Spleen (tissue), 11 donors: ENCODE results near the gene ZNF326. TPM values are rescaled to one million over a fixed set of nuclear protein-coding genes. Genes with fewer than 3 reads are reported as not detected.

ENCODE experiments used
- DNase-seq: peaks from one replicate; pipeline ENCODE4 v3.0.0-alpha.2; 2020
- H3K27ac ChIP-seq, 8 donors: fragments of 200-600 bp; sonication (generic) in 7 of 8; 1 replicate in 4 of 8; 2 replicates in 4 of 8; pipeline versions ENCODE4 v1.5.0 to v1.8.0; 2016 to 2021; ENCODE audit warnings: inconsistent platforms in 4 of 8, mild to moderate bottlenecking in 4 of 8, moderate library complexity in 1 of 8
- H3K27me3 ChIP-seq, 7 donors: fragments of 200-600 bp; sonication (generic) in 6 of 7; replicated peaks in 1 of 7; 1 replicate in 4 of 7; 2 replicates in 3 of 7; pipeline versions ENCODE4 v1.5.0 to v1.8.0; 2016 to 2021; ENCODE audit warnings: inconsistent platforms in 3 of 7, mild to moderate bottlenecking in 1 of 7
- H3K36me3 ChIP-seq, 6 donors: fragments of 200-600 bp; sonication (generic) in 5 of 6; 1 replicate in 4 of 6; 2 replicates in 2 of 6; pipeline versions ENCODE4 v1.5.0 to v1.8.0; 2016 to 2021; ENCODE audit warnings: inconsistent platforms in 2 of 6
- H3K4me1 ChIP-seq, 6 donors: fragments of 200-600 bp; sonication (generic) in 5 of 6; 1 replicate in 3 of 6; 2 replicates in 3 of 6; pipeline versions ENCODE4 v1.5.0 to v1.8.0; 2016 to 2021; ENCODE audit warnings: inconsistent platforms in 3 of 6
- H3K4me3 ChIP-seq, 8 donors: fragments of 200-600 bp; sonication (generic) in 7 of 8; 1 replicate in 4 of 8; 2 replicates in 4 of 8; pipeline versions ENCODE4 v1.5.0 to v1.8.0; 2016 to 2021; ENCODE audit warnings: inconsistent platforms in 4 of 8, mild to moderate bottlenecking in 4 of 8, moderate library complexity in 2 of 8
- H3K9me3 ChIP-seq, 8 donors: fragments of 200-600 bp; sonication (generic) in 7 of 8; 1 replicate in 4 of 8; 2 replicates in 4 of 8; pipeline versions ENCODE4 v1.5.0 to v1.8.0; 2016 to 2021; ENCODE audit warnings: inconsistent platforms in 4 of 8
- CTCF ChIP-seq, 11 experiments: fragments of 200-600 bp in 7 of 11; fragments of 450-650 bp in 4 of 11; sonication (generic) in 4 of 11; IDR thresholded peaks in 8 of 11; conservative IDR thresholded peaks in 3 of 11; 1 replicate in 7 of 11; 2 replicates in 4 of 11; pipeline versions ENCODE4 v1.4.0 to v1.8.0; 2016 to 2021; ENCODE audit warnings: antibody characterized with exemption in 11 of 11, inconsistent platforms in 4 of 11, mild to moderate bottlenecking in 1 of 11
- POLR2A ChIP-seq, 3 donors: fragments of 450-650 bp; IDR thresholded peaks; one replicate each; pipeline ENCODE4 v1.5.1; 2017; ENCODE audit warnings: antibody characterized with exemption in 3 of 3, mild to moderate bottlenecking in 1 of 3
- POLR2AphosphoS5 ChIP-seq, 3 donors: sonication (generic); formaldehyde crosslinking; IDR thresholded peaks; one replicate each; pipeline ENCODE4 v1.5.1; 2017; ENCODE audit warnings: antibody characterized with exemption in 3 of 3
- WGBS, 5 donors: extraction: QIAGEN DNeasy Blood & Tissue Kit in 3 of 5; methylation state at CpG; one replicate each; pipeline versions ENCODE4 v1.1.5 to v1.1.7; 2013 to 2018; 5-methylcytosine and 5-hydroxymethylcytosine counted together
- intact Hi-C: fragments of 100-400 bp; cut with DNase I; formaldehyde crosslinking; loops from one replicate; pipeline ENCODE4 v1.15.0; 2023; ENCODE audit warnings: low total_unique reads
- polyA plus RNA-seq, 3 donors: library from polyadenylated mRNA; stranded (reverse); fragments of 200-250 nt; gene quantifications; one replicate each; pipeline ENCODE4 v1.2.1, GENCODE V29; 2013
- total RNA-seq, 7 donors: library from RNA; depleted of rRNA in 3 of 7; stranded (reverse); fragments of >200 nt in 3 of 7; fragmentation: NEBNext Ultra II Directional in 4 of 7; extraction: Animal tissue kit (Norgen Biotek cat#: 25700) in 4 of 7; gene quantifications; one replicate each; pipeline versions ENCODE4 v1.1.0 to v1.2.1, GENCODE V29; 2016 to 2021
- donor health status: healthy with polysubstance abuse.
- donor health status: DM: no; HTN: no; CAD: no; lungs with moderate emphysema.
- donor health status: DM: no; HTN: no; CAD: no.
- donor health status: Bipolar disorder and iron deficiency.
- donor health status: healthy.
- donor health status: DM: no; HTN: no; CAD: no.
- donor health status: DM: yes; HTN: yes; CAD: no.

The ZNF326 gene
- total and polyA plus RNA-seq, 10 donors = 4.6 to 27.9 (median 18.6) TPM

- WGBS, 5 donors = 83 to 92% (median 88%) methylated on average over 3 of the region's 3 CpGs
- no peak for TF ChIP-seq POLR2AphosphoS5 (IDR thresholded peaks at IDR 0.05)
- no peak for TF ChIP-seq POLR2A (IDR thresholded peaks at IDR 0.05)
- no peak for TF ChIP-seq CTCF (IDR thresholded peaks at IDR 0.05 in 8 of 11, conservative IDR thresholded peaks at IDR 0.05 in 3 of 11)
- Histone ChIP-seq H3K9me3 (no peaks in the 10 kb centered on the region), H3K36me3 (no peaks in the 10 kb centered on the region), H3K27me3 (no peaks in the 10 kb centered on the region), H3K4me3 (no peak overlapping the region), H3K4me1 (peaks cover 0 to 16% (median 7%) of the 10 kb centered on the region in 6 donors), H3K27ac (no peak overlapping the region)
- no peak for DNase-seq
- intact Hi-C loops = no loop called here
These were observed 5.1 kb upstream of the ZNF326 start for GRCh38 chr1:89989799-89990198.

- no peak for DNase-seq
- 77 to 84% (median 82%) methylated on average over 8 of the region's 8 CpGs for WGBS, 5 donors
- peaks cover 2 to 20% (median 14%) of the 10 kb centered on the region in 6 donors for H3K4me1 ChIP-seq
- no peaks in the 10 kb centered on the region for H3K27me3 ChIP-seq
- intact Hi-C loops = no loop called here
- TF ChIP-seq POLR2AphosphoS5 (IDR thresholded peaks at IDR 0.05) (no peak), POLR2A (IDR thresholded peaks at IDR 0.05) (no peak), CTCF (IDR thresholded peaks at IDR 0.05 in 8 of 11, conservative IDR thresholded peaks at IDR 0.05 in 3 of 11) (no peak)
- H3K36me3 ChIP-seq = no peaks in the 10 kb centered on the region
- H3K9me3 ChIP-seq = no peaks in the 10 kb centered on the region
- no peak overlapping the region for H3K27ac ChIP-seq
- no peak overlapping the region for H3K4me3 ChIP-seq
These were observed 3.7 kb upstream of the ZNF326 start for GRCh38 chr1:89990976-89991831.

- DNase-seq = peak; percentile 80
- Histone ChIP-seq H3K27me3 (no peaks in the 10 kb centered on the region), H3K36me3 (peaks cover 0 to 3% (median 0%) of the 10 kb centered on the region in 6 donors), H3K27ac (no peak overlapping the region), H3K9me3 (no peaks in the 10 kb centered on the region), H3K4me1 (peaks cover 14 to 38% (median 32%) of the 10 kb centered on the region in 6 donors), H3K4me3 (no peak overlapping the region)
- WGBS, 5 donors = 96 to 98% (median 97%) methylated on average over 24 of the region's 24 CpGs
- TF ChIP-seq POLR2A (IDR thresholded peaks at IDR 0.05) (no peak), POLR2AphosphoS5 (IDR thresholded peaks at IDR 0.05) (no peak), CTCF (IDR thresholded peaks at IDR 0.05 in 8 of 11, conservative IDR thresholded peaks at IDR 0.05 in 3 of 11) (no peak)
- intact Hi-C loops = no loop called here
These were observed 1.4 kb upstream of the ZNF326 start for GRCh38 chr1:89993541-89993940.

- Histone ChIP-seq H3K36me3 (peaks cover 0 to 11% (median 0%) of the 10 kb centered on the region in 6 donors), H3K9me3 (no peaks in the 10 kb centered on the region), H3K4me3 (peak overlapping the region; percentile 64 to 94 (median 72)), H3K27me3 (no peaks in the 10 kb centered on the region), H3K27ac (peak overlapping the region; percentile 93 to 98 (median 96)), H3K4me1 (peaks cover 14 to 46% (median 37%) of the 10 kb centered on the region in 6 donors)
- TF ChIP-seq CTCF (IDR thresholded peaks at IDR 0.05 in 8 of 11, conservative IDR thresholded peaks at IDR 0.05 in 3 of 11) (no peak), POLR2AphosphoS5 (IDR thresholded peaks at IDR 0.05) (no peak), POLR2A (IDR thresholded peaks at IDR 0.05) (no peak)
- DNase-seq = peak; percentile 84
- intact Hi-C loops = no loop called here
- WGBS, 5 donors = 73 to 75% (median 74%) methylated on average over 16 of the region's 16 CpGs
These were observed 592 bp upstream of the ZNF326 start for GRCh38 chr1:89994231-89994804.
